Activated naive CD8-positive, alpha-beta T cell treated with anti-CD3 and anti-CD28 coated beads, Interleukin-2, amount 10 ng/mL, durations not matched to agents 7 days and 5 days (primary cell): ENCODE data around the gene PRDM8. TPM values are rescaled to one million over a fixed set of nuclear protein-coding genes. Genes with fewer than 3 reads are reported as not detected.

ENCODE experiments used
- ATAC-seq: fragments of 150-1000 bp; cut with Tn5 transposase; one replicate; pipeline ENCODE4 v1.10.0; 2021; ENCODE audit warnings: low read depth, moderate library complexity
- POLR2A ChIA-PET: fragments of 350-600 bp; sonication (Branson Sonifier 250); formaldehyde crosslinking; loops from one replicate; lab custom pipeline; 2021; ENCODE audit warnings: antibody characterized with exemption; lab: Charles Lee
- DNase-seq: peaks from one replicate; pipeline ENCODE4 v3.0.0; 2021
- H3K27ac Mint-ChIP-seq: one replicate; pipeline ENCODE4 v1.8.0; 2022; ENCODE audit warnings: mild to moderate bottlenecking, mixed read lengths
- H3K27me3 Mint-ChIP-seq: one replicate; pipeline ENCODE4 v1.8.0; 2022; ENCODE audit warnings: mild to moderate bottlenecking, moderate library complexity, mixed read lengths
- H3K36me3 Mint-ChIP-seq: one replicate; pipeline ENCODE4 v1.8.0; 2021; ENCODE audit warnings: mild to moderate bottlenecking, mixed read lengths
- H3K4me1 Mint-ChIP-seq: one replicate; pipeline ENCODE4 v1.8.0; 2021; ENCODE audit warnings: mixed read lengths
- H3K4me3 Mint-ChIP-seq: one replicate; pipeline ENCODE4 v1.8.0; 2022; ENCODE audit warnings: mild to moderate bottlenecking, moderate library complexity, mixed read lengths
- H3K9me3 Mint-ChIP-seq: one replicate; pipeline ENCODE4 v1.8.0; 2021; ENCODE audit warnings: mixed read lengths
- total RNA-seq, 2 experiments: library from RNA; stranded (reverse); gene quantifications; one replicate each; pipeline ENCODE4 v1.2.3, GENCODE V29; 2021

Gene PRDM8
- total RNA-seq, 2 experiments from 2014 or later, result 8.2 to 9.5 TPM

DNA sequence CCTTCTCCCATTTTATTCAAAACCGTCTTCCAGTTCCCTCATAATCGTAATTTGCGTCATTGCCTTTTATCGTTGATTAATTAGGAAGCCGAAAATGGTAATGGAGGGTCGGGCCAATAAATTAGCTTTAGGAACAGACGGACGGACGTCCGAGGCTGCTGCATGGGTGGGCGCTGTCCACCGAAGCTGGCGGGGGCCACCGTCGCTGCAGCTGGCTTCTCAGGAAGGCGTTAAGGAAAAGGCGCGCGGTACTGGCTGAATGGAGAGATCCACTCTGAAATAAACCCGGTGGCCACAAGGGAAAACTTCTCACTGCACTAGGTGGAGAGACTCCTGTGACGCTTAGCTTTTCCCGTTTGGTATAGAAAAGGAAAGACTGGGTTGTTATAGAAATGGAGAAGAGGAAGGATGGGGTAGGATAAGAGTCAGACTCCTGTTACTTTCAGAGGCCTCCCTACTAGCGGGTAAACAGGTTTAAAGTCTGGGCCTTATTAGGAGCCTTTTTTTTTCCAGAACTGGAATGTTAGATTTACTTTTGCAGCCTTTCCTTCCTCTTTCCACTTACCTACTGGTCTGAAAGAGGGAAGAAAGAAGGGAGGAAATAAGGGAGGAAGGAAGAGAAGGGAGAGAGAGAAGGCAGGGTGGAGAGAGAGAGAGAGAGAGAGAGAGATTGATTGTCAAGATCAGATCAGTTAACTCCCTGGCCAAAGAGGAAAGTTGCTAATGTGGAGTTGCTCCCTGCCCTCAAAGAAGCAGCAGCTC lies 11.3 kb upstream of the PRDM8 start:
- Mint-ChIP-seq H3K27ac (no peak overlapping the region), H3K4me1 (peaks cover 28% of the 10 kb centered on the region), H3K9me3 (no peaks in the 10 kb centered on the region), H3K36me3 (no peaks in the 10 kb centered on the region), H3K27me3 (peaks cover 33% of the 10 kb centered on the region), H3K4me3 (peak overlapping the region; percentile 93)
- ATAC-seq (no peak), DNase-seq (no peak)
- POLR2A ChIA-PET, result interaction anchor here (1.2 to 1.6 kb wide), 2 partner anchors 16 to 60 kb away, joined by 7 to 8 read pairs; no protein-coding TSS in a partner anchor

DNA sequence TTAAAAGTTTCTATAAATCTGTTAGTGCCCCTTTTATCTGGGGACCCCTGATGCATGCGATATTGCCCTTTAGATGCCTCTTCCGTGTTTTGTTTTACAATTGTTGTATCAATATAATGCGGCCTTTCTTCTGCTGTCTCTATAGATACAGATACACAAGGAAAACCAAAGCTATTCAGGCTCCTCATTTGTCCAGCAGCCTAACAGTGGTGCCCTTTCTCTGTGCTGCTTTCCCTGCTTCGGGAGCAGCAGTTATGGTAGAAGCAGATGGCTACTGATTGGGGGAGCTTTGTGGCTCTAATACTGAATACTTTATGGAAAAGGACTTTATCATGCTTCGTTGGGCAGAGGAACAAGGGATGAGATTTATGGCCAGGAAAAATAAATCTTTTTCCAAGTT lies 10.6 kb upstream of the PRDM8 start:
- peaks cover 25% of the 10 kb centered on the region for H3K4me1 Mint-ChIP-seq
- POLR2A ChIA-PET, result interaction anchor here (0.8 kb wide), 1 partner anchor 9 kb away, joined by 4 read pairs; no protein-coding TSS in a partner anchor
- ATAC-seq, result no peak
- no peak overlapping the region for H3K27ac Mint-ChIP-seq
- peaks cover 39% of the 10 kb centered on the region for H3K27me3 Mint-ChIP-seq
- no peaks in the 10 kb centered on the region for H3K9me3 Mint-ChIP-seq
- no peak for DNase-seq
- H3K4me3 Mint-ChIP-seq, result no peak overlapping the region
- H3K36me3 Mint-ChIP-seq, result no peaks in the 10 kb centered on the region

DNA sequence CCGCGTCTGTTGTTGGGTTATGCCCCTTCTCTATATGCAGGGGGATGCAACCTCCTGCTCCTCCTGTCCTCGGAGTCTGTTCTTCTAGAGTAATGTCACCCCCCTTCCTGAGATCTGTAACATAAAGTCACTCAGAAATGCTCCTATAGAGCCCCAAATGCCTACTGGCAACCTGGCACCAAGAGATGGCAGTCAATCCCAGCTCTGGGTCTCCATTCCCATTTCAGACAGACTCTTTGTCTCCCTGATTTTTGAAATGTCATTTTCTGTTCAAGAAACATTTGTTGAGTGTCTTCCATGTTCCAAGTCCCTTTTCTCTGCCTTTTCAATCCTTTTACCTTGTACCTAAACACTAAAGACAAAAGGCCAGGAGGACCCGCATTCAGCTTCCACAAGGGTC lies 9.6 kb upstream of the PRDM8 start:
- POLR2A ChIA-PET, result no interaction called here
- H3K4me1 Mint-ChIP-seq, result peaks cover 16% of the 10 kb centered on the region
- no peak overlapping the region for H3K4me3 Mint-ChIP-seq
- DNase-seq (no peak), ATAC-seq (no peak)
- no peaks in the 10 kb centered on the region for H3K9me3 Mint-ChIP-seq
- H3K27me3 Mint-ChIP-seq, result peaks cover 43% of the 10 kb centered on the region
- no peaks in the 10 kb centered on the region for H3K36me3 Mint-ChIP-seq
- no peak overlapping the region for H3K27ac Mint-ChIP-seq

DNA sequence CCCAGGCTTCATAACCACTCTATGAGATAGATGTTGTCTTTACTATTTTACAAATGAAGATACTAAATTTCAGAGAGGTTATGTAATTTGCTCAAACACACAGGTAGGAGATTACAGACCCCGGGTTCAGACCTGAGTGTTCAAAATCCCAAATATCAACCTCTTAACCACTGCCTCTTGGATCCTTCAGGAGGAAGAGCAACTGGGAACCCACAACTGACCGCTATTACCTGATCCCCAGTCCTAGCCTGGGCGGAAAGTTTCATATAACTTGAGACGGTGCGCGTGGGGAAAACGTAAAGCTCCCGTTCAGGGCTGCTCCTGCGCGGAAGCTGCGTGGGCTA lies 8.9 kb upstream of the PRDM8 start:
- Mint-ChIP-seq H3K27ac (no peak overlapping the region), H3K9me3 (no peaks in the 10 kb centered on the region), H3K27me3 (peaks cover 45% of the 10 kb centered on the region), H3K4me3 (no peak overlapping the region), H3K4me1 (peaks cover 10% of the 10 kb centered on the region), H3K36me3 (no peaks in the 10 kb centered on the region)
- ATAC-seq (no peak), DNase-seq (no peak)
- POLR2A ChIA-PET, result no interaction called here

DNA sequence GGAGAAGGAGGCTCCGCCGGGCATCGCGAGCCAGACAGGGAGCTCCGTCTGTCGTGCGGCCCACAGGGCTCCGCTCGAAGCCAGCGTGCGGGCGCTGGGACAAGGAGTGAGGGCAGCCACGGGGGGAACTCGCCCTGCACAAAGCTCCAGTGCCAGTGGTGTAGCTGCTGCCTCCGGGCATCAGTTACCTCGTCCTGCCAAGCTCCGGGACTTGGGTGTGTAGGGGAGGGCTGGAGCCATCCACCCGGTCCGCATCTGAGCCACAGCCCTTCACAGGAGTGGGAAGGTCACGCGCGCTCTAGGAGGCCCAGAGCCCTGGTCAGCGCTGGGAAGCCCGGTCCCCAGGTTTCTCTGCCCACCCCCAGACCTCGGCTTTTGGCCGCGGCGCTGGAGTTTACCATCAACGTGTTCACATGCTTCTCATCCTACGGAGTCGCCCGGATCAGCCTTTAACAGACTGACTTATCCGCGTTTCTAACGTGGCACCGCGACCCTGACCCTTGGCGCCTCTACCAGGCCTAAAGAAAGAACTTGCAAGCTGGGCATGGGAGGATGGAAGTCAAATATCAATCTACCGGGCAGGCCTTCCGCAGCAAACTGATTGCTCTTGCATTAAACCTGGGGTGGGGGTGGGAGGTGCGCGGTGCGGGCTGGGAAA lies 8.4 kb upstream of the PRDM8 start:
- POLR2A ChIA-PET, result no interaction called here
- Mint-ChIP-seq H3K36me3 (no peaks in the 10 kb centered on the region), H3K27me3 (peaks cover 50% of the 10 kb centered on the region), H3K27ac (no peak overlapping the region), H3K4me1 (peaks cover 10% of the 10 kb centered on the region), H3K9me3 (no peaks in the 10 kb centered on the region), H3K4me3 (no peak overlapping the region)
- DNase-seq, result no peak
- no peak for ATAC-seq

DNA sequence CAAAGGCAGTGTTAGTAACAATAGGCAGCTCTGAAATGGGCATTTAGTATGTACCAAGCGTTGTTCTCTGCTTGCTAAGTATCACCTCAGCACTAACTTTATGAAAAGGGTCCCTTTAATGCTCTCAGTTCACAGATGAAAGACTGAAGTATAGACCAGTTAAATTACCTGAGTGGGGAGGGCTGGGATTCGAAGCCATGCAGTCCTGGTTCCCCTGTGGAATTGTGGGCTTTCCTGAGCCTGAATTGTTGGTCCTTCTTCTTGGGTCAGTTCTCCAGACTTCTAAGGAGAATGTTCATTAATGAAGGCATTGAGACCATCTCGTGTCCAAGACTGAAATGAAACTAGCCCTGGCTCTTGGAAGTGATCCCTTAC lies 7.7 kb upstream of the PRDM8 start:
- no peak overlapping the region for H3K4me3 Mint-ChIP-seq
- peaks cover 10% of the 10 kb centered on the region for H3K4me1 Mint-ChIP-seq
- peaks cover 53% of the 10 kb centered on the region for H3K27me3 Mint-ChIP-seq
- POLR2A ChIA-PET, result no interaction called here
- no peak overlapping the region for H3K27ac Mint-ChIP-seq
- ATAC-seq (no peak), DNase-seq (no peak)
- no peaks in the 10 kb centered on the region for H3K36me3 Mint-ChIP-seq
- H3K9me3 Mint-ChIP-seq, result no peaks in the 10 kb centered on the region

DNA sequence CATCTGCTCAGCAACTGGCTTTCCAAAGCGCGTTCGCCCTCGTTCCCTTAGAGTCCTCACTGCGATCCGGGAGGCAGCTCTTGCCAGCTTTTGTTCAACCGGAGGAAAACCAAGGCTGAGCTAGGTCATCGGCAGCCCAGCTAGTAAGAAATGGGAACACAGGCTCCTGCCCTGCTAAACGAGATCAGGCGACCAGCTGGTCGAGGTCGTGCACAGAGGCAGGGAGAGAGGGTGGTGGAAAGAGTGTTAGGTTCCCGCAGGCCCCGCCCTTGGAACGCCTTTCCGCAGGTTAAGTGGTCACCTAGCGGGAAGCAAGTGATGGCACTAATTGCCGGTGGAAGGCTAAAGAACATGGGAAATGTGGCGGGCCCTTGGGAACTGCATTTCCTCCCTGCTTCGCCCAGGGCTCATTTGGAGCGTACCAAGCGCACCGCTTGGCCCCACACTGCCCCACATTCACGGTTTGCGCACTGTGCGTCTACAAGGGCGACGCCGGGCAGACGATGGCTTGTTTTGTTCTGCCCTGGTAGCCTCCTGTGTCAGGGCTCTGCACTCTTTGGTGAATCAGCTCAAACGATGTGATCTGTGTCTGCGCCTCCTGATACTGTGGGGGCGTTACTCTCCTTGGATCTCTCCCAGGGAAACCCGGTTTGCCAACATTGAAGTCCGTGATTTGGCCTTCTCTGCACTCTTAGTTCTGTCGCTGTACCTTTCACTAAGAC lies 7.2 kb upstream of the PRDM8 start:
- Mint-ChIP-seq H3K27me3 (peaks cover 54% of the 10 kb centered on the region), H3K4me1 (peaks cover 7% of the 10 kb centered on the region), H3K27ac (no peak overlapping the region), H3K4me3 (no peak overlapping the region), H3K36me3 (no peaks in the 10 kb centered on the region), H3K9me3 (no peaks in the 10 kb centered on the region)
- POLR2A ChIA-PET, result no interaction called here
- ATAC-seq (no peak), DNase-seq (no peak)

DNA sequence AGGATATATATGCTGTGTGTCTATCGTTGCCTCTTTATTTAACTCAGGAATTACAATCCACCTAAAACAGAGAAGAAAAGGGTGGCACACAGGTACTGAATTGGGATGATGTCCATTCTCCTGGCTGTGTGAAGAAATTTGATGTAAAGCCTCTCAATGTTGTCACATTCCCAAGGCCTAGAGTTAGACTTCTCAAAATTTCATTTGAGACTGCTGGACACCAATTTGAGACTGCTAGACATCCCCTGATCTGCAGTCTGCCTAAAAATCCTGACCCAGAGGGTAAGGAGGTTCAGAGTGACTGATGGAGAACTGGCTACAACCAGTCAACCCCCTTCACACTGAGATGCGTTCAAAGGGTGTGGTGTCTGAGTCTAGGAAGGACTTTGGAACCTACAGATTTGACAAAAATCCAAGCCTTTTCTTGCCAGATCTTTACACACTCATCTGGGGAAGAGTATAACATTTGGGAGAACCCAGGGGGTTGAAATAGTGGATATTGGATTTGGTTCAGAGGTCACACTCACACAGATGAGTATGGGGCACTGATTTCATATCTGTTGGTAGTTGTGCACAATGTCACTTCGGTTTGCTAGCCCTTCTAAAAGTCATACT lies 4.9 kb upstream of the PRDM8 start:
- Mint-ChIP-seq H3K36me3 (peaks cover 2% of the 10 kb centered on the region), H3K4me3 (no peak overlapping the region), H3K27ac (no peak overlapping the region), H3K4me1 (peaks cover 8% of the 10 kb centered on the region), H3K27me3 (peaks cover 54% of the 10 kb centered on the region), H3K9me3 (no peaks in the 10 kb centered on the region)
- ATAC-seq (no peak), DNase-seq (no peak)
- POLR2A ChIA-PET, result no interaction called here

DNA sequence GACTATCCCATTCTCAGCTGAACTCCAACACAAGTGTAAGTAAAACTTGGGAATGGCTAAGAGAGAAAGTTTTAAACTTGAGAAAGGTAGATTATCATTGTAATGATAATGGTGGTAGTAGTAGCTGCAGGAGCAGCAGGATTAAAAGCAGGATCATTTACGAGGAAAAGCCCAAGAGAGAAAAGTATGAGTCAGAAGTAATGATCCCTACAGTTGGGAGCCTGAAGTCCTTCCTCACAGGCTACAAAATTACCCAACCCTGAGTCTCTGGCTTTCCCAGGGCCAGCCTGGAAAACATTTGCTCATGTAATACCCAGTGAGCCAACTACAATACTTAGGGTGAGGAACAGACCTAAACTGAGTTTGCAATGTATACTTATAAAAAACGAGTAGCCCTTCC lies 4.4 kb upstream of the PRDM8 start:
- Mint-ChIP-seq H3K27me3 (peaks cover 54% of the 10 kb centered on the region), H3K4me1 (peaks cover 12% of the 10 kb centered on the region), H3K27ac (no peak overlapping the region), H3K36me3 (peaks cover 2% of the 10 kb centered on the region), H3K9me3 (no peaks in the 10 kb centered on the region), H3K4me3 (no peak overlapping the region)
- DNase-seq (no peak), ATAC-seq (no peak)
- POLR2A ChIA-PET, result no interaction called here

DNA sequence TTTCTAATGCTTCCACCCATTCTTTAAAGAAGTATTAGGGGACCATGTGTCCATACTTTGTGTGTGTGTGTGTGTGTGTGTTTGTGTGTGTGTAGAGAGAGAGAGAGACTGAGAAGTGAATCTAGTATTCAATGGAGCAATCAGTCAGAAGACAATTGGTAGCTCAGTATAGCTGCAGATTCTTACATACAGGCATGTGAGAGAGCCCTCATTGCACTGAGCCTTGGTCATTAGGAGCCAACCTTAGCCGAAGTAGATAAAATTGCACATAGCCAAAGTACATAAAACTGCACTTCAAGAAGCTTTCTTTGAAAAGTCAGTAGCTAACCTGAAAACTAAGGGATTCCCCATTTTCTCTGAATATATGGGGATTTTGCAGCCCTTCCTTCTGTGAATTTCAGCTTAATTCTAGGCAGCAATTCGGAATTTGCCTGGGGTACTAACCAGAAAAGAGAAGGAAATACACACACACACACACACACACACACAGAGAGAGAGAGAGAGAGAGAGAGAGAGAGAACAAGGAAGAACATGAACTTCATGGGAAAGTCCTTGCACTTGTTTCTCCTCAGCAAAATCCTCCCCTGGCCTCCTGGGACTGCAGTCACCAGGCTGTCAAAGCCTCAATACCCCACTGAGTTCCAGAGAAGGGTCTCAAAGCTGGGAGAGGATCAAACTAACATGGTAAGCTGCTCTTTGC lies 1.7 kb upstream of the PRDM8 start:
- DNase-seq (no peak), ATAC-seq (no peak)
- peaks cover 16% of the 10 kb centered on the region for H3K4me1 Mint-ChIP-seq
- H3K27ac Mint-ChIP-seq, result no peak overlapping the region
- H3K36me3 Mint-ChIP-seq, result peaks cover 5% of the 10 kb centered on the region
- POLR2A ChIA-PET, result interaction anchor here (1.1 kb wide), 1 partner anchor 9 kb away, joined by 4 read pairs; no protein-coding TSS in a partner anchor
- no peak overlapping the region for H3K4me3 Mint-ChIP-seq
- H3K27me3 Mint-ChIP-seq, result peaks cover 76% of the 10 kb centered on the region
- H3K9me3 Mint-ChIP-seq, result no peaks in the 10 kb centered on the region

DNA sequence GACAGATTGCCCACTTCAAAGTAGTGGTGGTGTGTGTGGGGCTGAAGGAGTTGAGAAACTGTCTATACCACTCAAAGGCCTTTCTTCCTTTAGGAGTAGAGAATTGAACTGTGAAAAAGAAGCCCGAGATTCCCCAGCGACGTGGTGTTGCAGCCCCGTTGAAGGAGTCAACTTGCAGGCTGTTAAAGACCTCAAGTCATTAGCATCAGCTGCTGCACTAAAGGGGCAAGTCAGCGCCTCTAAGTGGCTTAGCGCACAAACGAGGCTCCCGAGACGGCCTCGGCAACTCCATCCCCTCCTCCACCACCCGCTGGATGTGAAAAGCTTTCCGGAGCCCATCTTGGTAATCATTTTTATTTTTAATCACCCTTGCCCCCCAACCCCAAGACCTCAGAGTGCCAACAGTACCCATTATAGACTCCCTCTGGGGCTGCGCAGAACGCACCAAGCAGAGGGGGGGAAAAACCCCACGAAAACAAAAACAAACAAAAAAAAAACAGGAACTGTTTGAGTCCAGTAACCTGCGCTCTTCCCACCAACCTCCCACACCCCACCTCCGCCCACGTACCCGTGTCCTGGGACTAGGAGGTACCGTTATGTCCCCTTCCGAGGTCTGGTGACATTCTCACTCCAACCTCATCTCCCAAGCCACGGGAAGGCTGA lies 913 bp upstream of the PRDM8 start:
- no peak for DNase-seq
- POLR2A ChIA-PET, result interaction anchor here (1.1 kb wide), 1 partner anchor 9 kb away, joined by 4 read pairs; no protein-coding TSS in a partner anchor

DNA sequence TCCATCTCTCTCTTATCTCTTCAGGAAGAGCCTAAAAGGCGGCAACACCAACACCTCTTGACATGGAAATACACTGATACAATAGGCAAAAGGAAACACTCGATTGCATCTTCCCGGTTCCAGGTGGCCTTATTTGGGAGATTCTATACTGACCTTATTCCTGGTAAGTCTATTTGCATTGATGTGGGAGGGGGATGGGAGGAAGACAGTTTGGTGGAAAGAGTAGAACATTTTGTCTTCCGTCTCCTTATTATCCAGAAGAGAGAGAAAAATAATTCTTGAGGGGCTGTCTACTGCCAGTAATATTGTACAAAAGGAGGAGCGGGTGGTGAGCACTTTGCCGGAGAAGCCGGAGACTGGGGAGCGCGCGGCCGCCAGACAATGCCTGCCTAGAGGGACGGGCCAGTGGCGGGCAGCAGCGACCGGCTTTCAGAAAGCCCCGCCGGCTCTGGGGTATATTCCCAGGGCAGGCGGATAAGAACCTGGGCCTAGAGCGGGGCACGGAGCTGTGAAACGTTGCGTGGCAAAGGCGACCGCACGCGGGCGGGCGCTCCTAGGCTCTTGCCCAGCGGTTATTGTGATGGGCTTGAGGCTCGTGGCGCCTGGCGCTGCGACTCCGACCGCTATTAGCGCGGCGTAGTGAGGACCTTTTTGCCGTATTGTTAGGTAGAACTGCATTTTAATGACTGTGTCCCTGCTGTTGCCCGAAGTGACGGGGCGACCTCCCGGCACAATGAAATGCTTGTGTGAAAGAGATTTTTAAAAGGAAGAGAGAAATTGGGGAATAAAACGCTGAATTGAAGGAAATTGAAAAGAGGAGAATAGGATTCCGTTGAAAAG lies 518 bp downstream of the PRDM8 start:
- DNase-seq (no peak), ATAC-seq (no peak)
- H3K27ac Mint-ChIP-seq, result no peak overlapping the region
- peaks cover 73% of the 10 kb centered on the region for H3K27me3 Mint-ChIP-seq
- peaks cover 25% of the 10 kb centered on the region for H3K4me1 Mint-ChIP-seq
- H3K9me3 Mint-ChIP-seq, result no peaks in the 10 kb centered on the region
- POLR2A ChIA-PET, result no interaction called here
- peaks cover 5% of the 10 kb centered on the region for H3K36me3 Mint-ChIP-seq
- H3K4me3 Mint-ChIP-seq, result peak overlapping the region; percentile 63

More for the DNA sequence above, 913 bp upstream of the PRDM8 start:
- H3K36me3 Mint-ChIP-seq, result peaks cover 5% of the 10 kb centered on the region
- H3K27me3 Mint-ChIP-seq, result peaks cover 80% of the 10 kb centered on the region
- peaks cover 21% of the 10 kb centered on the region for H3K4me1 Mint-ChIP-seq
- H3K27ac Mint-ChIP-seq, result no peak overlapping the region
- ATAC-seq, result no peak
- no peaks in the 10 kb centered on the region for H3K9me3 Mint-ChIP-seq
- H3K4me3 Mint-ChIP-seq, result peak overlapping the region; percentile 52
